ENCODE results near the gene HCN2. TPM values are rescaled to one million over a fixed set of nuclear protein-coding genes. Genes with fewer than 3 reads are reported as not detected.

Gene HCN2
- total RNA-seq, 6 donors from 2014 or later, result 0.46 to 0.47 (median 0.46) TPM; not detected in 3

DNA sequence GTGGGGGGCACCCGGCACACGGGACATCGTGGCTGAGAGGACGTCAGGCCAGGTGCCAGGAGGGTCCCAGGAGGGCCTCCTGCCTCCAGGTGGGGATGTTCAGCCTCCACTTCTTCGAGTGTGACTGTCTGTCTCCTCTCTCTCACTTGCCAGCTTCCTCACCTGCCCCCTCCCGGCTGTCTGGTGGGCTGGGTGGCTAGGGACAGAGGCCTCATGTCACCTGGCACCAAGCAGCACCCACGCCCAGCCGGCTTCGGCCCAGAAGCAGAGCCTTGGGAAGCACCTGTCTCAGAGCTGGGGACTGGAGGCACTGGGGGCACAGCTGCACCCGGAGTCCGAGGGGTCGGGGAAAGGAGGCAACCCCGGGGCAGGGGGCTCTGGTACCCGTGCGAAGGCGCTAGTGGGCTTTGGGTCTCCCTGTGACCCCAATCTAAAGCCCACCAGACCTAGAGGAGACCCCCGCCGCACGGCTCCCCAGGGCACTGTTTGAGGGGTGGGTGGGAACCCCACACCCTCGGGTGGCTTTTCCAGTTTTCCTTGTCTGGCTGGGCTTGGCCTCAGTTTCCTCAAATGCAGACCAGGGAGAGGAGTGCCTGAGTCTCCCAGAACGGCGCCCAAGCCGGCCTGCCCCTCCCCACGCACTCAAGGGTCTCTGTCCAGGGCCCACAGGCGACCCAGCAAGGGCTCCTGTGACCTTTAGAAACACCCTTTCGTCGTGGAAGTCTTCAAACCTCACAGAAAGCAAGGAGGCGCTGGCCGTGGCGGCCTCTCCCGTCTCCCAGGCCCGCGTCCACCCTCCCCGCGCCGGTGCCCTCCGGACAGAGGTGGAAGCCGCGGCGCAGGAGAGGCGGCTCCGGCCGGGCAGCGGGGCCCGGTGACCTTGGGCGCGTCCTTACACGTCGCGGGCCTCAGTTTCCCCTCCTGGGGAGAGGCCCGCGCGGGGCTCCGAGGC lies 664 bp upstream of the HCN2 start:
- 12 to 23% methylated on average over 5 to 40 of the region's 54 CpGs for WGBS, 2 donors
- ATAC-seq (ENCODE audit: low FRiP score in 2 of 2), result no peak

DNA sequence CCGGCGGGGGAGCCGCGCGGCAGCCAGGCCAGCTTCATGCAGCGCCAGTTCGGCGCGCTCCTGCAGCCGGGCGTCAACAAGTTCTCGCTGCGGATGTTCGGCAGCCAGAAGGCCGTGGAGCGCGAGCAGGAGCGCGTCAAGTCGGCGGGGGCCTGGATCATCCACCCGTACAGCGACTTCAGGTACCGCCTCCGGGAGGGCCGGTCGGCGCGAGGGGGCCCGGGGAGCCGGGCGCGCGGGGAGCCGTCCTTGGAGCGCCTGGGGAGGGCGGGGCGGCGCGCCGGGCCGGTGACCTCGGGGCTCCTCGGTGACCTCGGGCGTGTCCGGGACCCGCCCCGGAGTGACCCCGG lies 690 bp downstream of the HCN2 start:
- H3K27ac ChIP-seq, result no peak overlapping the region
- TF ChIP-seq POLR2AphosphoS5 (IDR thresholded peaks at IDR 0.05) (no peak), POLR2A (IDR thresholded peaks at IDR 0.05) (no peak), CTCF (IDR thresholded peaks at IDR 0.05) (no peak), EP300 (IDR thresholded peaks at IDR 0.05) (no peak)
- DNase-seq (peak in 1 of 2 donors; percentile 84), ATAC-seq (ENCODE audit: low FRiP score in 2 of 2) (no peak)
- no peaks in the 10 kb centered on the region for H3K9me3 ChIP-seq
- peaks cover 10 to 34% (median 20%) of the 10 kb centered on the region in 4 donors for H3K4me1 ChIP-seq
- WGBS, 2 donors, result 1% methylated on average over 15 of the region's 50 CpGs; no CpG with 5 or more reads in 1 of the 2 donors
- H3K36me3 ChIP-seq, result no peaks in the 10 kb centered on the region
- peak overlapping the region in 3 of 4 donors; percentile 6 to 31 (median 18) for H3K4me3 ChIP-seq
- H3K27me3 ChIP-seq, result peaks cover 3 to 49% (median 32%) of the 10 kb centered on the region in 4 donors

More for the DNA sequence above, 664 bp upstream of the HCN2 start:
- Histone ChIP-seq H3K4me3 (peak overlapping the region in 1 of 4 donors; percentile 15), H3K4me1 (peaks cover 10 to 38% (median 21%) of the 10 kb centered on the region in 4 donors), H3K9me3 (no peaks in the 10 kb centered on the region), H3K36me3 (no peaks in the 10 kb centered on the region), H3K27me3 (peaks cover 3 to 49% (median 32%) of the 10 kb centered on the region in 4 donors), H3K27ac (no peak overlapping the region)
- TF ChIP-seq POLR2AphosphoS5 (IDR thresholded peaks at IDR 0.05), result no peak
- no peak for TF ChIP-seq CTCF (IDR thresholded peaks at IDR 0.05)
- TF ChIP-seq POLR2A (IDR thresholded peaks at IDR 0.05), result no peak
- no peak for TF ChIP-seq EP300 (IDR thresholded peaks at IDR 0.05)
- peak in 1 of 2 donors; percentile 75 for DNase-seq

GRCh38 chr19:590750-591098 lies 1.0 kb downstream of the HCN2 start:
- WGBS, 2 donors, result 12 to 14% methylated on average over 5 to 18 of the region's 41 CpGs
- DNase-seq (no peak), ATAC-seq (ENCODE audit: low FRiP score in 2 of 2) (no peak)
- peaks cover 3 to 49% (median 32%) of the 10 kb centered on the region in 4 donors for H3K27me3 ChIP-seq
- peaks cover 10 to 34% (median 20%) of the 10 kb centered on the region in 4 donors for H3K4me1 ChIP-seq
- H3K4me3 ChIP-seq, result peak overlapping the region in 2 of 4 donors; percentile 6 to 31
- TF ChIP-seq POLR2A (IDR thresholded peaks at IDR 0.05), result no peak
- H3K36me3 ChIP-seq, result no peaks in the 10 kb centered on the region
- H3K9me3 ChIP-seq, result no peaks in the 10 kb centered on the region
- H3K27ac ChIP-seq, result no peak overlapping the region

DNA sequence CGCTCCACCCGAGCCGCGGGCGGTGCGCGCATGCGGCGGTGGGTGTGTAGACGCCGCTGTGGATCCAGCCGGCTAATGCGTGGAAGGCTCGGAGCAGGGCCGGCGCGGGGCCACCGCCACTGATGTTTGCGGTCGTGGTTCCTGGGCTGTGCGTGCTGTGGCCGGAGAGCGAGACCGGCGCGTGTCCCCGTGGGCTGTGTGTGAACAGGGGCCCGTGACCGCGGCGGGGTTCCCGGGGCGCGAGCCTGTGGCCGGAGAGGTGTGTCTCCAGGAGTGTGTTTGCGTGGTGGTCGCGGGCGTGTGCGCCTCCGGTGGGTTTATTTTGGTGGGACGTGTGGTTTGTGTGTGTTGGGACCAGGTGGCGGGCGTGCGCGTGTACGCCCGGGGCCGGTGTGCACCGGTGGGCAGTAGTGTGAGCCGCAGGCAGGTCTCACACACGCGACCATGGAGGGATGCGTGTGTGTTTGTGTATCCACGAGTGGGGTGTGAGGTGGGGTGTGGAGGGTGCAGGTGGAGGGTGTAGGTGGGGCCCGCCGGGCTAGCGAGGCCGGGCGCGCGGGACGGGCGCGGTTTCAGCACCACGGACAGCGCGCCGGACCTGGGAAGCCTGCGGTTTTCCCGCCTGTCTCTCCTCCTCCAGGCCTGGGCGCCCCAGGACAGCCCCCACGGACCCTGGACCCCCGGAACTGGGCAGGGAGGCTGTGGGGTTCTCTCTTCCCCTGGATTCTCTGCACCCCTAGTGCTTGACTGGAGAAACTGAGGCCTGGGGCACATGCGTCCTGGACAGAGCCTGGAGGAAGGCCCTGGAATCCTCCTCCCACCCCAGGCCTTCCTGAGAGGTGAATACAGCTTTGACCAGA lies 1.6 kb downstream of the HCN2 start:
- no peak for TF ChIP-seq POLR2A (IDR thresholded peaks at IDR 0.05)
- no peak for TF ChIP-seq EP300 (IDR thresholded peaks at IDR 0.05)
- TF ChIP-seq CTCF (IDR thresholded peaks at IDR 0.05), result no peak
- no peak for TF ChIP-seq POLR2AphosphoS5 (IDR thresholded peaks at IDR 0.05)
- ATAC-seq (ENCODE audit: low FRiP score in 2 of 2), result peak in 1 of 2 donors; percentile 53
- Histone ChIP-seq H3K36me3 (no peaks in the 10 kb centered on the region), H3K27me3 (peaks cover 3 to 49% (median 32%) of the 10 kb centered on the region in 4 donors), H3K4me3 (no peak overlapping the region), H3K9me3 (no peaks in the 10 kb centered on the region), H3K4me1 (peaks cover 10 to 34% (median 20%) of the 10 kb centered on the region in 4 donors), H3K27ac (no peak overlapping the region)
- DNase-seq, result peak in 1 of 2 donors; percentile 89
- WGBS, 2 donors, result 37 to 62% methylated on average over 13 to 63 of the region's 75 CpGs

GRCh38 chr19:592101-592500 lies 2.4 kb downstream of the HCN2 start:
- no peaks in the 10 kb centered on the region for H3K36me3 ChIP-seq
- H3K27ac ChIP-seq, result no peak overlapping the region
- peaks cover 3 to 46% (median 32%) of the 10 kb centered on the region in 4 donors for H3K27me3 ChIP-seq
- peaks cover 10 to 34% (median 20%) of the 10 kb centered on the region in 4 donors for H3K4me1 ChIP-seq
- H3K9me3 ChIP-seq, result no peaks in the 10 kb centered on the region
- 78 to 84% methylated on average over 10 to 17 of the region's 19 CpGs for WGBS, 2 donors
- peak in 1 of 2 donors; percentile 49 for DNase-seq
- TF ChIP-seq POLR2A (IDR thresholded peaks at IDR 0.05), result no peak
- TF ChIP-seq POLR2AphosphoS5 (IDR thresholded peaks at IDR 0.05), result no peak
- TF ChIP-seq CTCF (IDR thresholded peaks at IDR 0.05), result no peak
- no peak for TF ChIP-seq EP300 (IDR thresholded peaks at IDR 0.05)
- H3K4me3 ChIP-seq, result no peak overlapping the region
- ATAC-seq (ENCODE audit: low FRiP score in 2 of 2), result no peak

Measured in upper lobe of left lung (tissue), 6 donors.